HG03066 (cell line): ENCODE data around the gene ELP5.

Source experiments
- ATAC-seq: cut with Tn5 transposase; IDR thresholded peaks from one replicate; pipeline ENCODE4 v1.9.1; 2021; ENCODE audit warnings: low read depth; ENCODE audit not compliant: unreplicated experiment

The ELP5 gene

GRCh38 chr17:7251661-7252175 lies 297 bp upstream of the ELP5 start, which contains the start of gene CTDNEP1:
CTDNEP1 (minus strand) TSS chr17:7251734; CDS start chr17:7251296, 438 bp downstream.
- ATAC-seq = peak; percentile 87

DNA sequence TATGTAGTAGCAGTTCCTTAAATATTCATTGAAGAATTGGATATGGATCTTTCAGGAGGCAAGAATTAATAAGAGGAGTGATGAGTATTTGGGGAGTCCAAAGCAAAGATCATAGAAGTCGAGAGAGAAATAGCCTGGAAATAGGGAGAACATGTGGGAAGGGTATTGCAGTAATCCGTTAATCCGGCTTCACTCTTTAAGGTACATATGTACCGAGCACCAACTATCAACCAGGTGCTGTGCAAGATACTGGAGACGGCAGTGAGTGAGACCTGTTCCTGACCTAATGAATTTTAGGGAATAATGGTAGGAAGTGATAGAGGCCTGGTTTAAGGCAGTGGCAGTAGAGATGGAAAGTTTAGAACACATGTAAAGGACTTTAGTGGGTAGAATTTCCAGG lies 1.1 kb downstream of the ELP5 start:
- no peak for ATAC-seq

DNA sequence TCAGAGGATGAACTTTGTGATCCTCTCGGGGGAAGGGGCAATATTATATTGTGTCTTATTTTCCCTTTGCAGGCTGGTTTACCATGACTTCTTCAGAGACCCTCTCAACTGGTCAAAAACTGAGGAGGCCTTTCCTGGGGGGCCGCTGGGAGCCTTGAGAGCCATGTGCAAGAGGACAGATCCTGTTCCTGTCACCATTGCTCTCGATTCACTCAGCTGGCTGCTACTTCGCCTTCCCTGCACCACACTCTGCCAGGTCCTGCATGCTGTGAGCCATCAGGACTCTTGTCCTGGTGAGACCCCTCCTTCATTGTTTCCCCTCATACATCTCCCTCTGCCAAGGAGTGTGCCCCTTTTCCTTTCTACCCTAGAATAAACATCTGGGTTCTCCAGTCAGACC lies 2.5 kb downstream of the ELP5 start:
- no peak for ATAC-seq

GRCh38 chr17:7256766-7257456 lies 4.9 kb downstream of the ELP5 start:
- no peak for ATAC-seq

DNA sequence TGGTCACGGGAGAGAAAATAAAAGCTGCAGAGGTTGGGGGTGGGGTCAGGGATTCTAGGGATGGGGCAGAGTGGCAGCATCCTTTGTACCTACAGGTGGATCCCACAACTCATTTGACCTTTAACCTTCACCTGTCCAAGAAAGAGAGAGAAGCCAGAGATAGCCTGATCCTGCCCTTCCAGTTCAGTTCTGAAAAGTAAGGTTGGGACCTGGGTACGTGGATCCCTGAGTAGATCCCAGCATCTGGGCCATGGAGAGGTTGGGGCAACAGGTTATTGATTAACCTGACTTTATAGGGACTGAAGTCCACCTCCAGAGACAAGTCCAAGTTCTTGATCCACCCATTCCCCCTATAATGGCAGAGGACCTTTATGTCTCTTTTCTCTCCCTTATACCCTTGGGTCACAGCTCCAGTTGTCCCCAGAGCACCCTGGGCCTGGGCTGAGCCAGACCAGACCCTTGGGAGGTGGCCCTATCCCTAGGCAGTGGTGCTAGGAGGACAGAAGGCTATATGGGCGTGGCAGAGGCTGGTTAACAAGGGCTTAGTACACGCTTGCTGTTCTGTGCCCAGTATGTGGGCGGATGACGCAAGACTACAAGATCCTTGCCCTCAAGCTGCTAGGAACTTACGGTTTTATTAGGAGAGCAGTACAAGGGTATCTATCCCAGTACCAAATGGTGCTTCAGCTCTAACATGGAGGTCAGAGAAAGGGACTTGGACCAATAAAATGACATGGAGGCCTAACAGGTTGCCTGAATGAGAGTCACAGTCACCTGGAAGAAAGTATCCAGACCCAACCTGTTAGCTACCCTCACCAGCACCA lies 6.9 kb downstream of the ELP5 start:
- no peak for ATAC-seq

DNA sequence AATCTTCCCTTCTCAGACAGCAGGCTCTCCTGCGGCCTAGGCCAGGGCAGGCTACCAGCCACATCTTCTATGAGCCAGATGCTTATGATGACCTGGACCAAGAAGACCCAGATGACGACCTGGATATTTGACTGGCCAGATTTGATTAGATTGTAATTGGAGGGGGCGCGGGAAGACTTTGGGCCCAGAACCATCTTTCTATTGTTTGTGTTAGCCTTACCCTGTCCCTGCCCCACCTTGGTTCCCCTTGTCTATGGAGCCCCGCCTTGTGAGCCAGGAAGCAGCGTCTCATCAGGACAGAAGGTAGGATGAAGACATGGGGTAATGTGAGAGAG lies 7.5 kb downstream of the ELP5 start:
- no peak for ATAC-seq

DNA sequence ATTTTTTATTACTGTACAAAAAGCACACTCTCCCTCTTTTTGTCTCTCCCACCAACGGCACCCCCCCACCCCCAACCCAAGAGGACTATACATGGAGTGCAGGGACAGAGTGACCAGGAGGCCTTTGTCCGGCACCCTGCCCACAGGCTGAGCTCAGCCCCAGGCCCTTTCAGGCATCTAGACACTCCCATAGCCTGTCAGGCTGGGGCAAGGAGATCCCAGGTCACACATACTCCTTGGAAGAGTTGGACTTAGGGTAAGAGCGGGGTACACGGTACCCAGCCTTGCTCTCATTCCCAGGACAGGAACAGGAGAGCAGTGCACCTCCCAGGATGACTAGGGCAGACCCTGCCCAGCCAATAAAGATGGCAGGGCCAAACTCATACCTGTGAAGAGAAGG lies 8.1 kb downstream of the ELP5 start:
- ATAC-seq = no peak

DNA sequence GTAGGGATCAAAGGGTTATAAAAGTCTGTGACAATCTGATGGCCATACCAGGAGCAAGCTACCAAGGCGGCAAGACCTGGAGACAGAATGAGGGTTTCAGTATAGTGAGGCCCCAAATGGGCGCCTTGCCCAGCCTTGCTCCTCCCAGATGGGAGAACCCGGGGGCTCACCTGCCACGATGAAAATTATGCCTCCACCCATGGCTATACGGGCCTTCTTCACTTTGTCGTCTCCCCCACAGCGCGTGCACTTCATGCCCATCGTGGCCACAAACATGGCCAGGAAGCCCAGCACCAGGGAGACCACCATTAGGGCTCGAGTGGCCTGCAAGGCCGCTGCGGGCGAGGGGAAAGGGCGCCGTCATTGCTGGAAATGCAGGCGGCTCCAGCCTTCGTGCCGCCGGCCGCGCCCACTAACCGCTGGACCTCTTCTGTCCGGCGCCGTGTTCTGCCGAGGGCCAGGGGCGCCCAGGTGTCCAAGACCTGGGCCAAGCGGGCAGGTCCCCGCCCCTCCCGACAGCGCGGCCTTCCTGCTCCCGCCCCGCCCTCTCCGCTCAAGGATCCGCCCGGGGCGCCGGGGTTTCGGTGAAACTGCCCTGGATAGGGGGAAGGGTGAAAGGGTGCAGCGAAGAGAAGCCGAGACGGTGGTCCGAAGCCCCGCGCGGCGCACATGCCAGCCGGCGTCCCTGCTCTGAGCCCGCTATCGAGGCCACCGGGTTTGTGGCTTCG lies 8.8 kb downstream of the ELP5 start:
- ATAC-seq = no peak

DNA sequence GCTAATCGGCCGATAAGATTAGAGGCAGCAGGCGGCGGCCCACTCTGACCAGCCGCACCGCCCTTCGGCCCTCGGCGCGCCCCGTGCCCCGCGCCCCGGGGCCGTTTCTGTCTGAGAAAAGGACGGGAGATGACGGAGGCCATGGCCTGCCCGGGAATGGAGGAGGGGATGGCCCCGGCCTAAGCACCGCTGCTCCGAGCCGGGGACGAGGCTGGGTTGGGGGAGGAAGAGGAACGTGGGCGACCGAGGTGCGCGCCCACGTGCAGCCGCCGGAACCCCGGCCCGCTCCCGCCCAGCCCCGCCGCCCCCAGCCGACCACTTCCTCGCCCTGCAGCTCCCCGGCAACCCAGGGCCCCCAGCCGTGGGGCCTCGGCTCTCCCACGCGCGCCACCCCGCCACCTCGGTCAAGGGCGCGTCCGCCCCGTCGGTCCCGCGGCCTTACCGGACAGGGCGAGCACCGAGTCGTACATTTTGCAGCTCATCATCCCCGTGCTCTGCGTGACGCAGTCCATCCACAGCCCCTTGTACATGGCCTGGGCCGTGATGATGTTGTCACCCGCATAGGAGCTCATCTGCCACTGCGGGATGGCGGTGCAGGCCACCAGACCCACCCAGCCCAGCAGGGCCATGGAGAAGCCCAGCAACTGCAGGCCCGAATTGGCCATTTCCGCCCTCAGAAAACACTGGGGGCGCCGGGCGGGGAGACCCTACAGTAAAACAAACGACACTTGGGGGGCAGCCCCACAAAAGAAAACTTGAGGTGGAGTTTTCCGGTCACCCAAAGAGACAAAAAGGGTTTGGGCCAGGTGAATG lies 9.6 kb downstream of the ELP5 start:
- ATAC-seq = no peak

DNA sequence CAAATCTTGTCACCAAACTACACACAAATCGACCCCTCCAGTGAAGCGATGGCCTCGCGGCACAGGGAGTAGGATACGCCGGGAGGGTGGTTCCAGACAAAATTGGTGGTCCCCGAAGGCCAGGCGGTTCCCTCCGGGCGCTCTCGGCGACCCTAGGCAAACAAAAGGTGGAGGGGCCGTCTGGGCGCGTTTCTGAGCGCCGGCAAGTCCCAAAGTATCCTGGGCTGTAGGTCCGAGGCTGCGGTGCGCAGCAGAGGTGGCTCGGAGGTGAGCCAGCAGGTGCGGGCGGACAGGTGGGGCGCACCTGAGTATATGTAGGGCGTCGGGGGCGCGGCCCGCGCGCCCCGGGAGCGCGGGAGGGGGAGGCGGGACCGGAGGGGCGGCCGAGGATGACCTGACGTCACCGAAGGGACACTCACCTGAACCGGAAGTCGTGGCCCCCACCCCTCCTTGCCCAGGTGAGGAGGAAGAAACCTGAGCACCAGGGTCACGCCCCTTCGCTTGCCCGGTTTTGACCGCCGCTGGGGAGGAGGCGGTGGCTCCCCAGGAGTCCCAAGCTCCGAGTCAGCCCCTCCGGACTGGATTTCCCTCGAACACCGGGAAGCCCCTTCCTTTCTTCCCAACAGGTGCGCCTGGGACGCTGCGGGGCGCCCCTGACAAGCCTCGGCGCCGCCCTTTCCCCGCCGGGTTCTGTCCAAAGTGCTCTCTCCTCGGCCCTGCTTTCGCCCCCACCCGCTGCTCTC lies 10.3 kb downstream of the ELP5 start, which contains the start of gene CLDN7:
Gene CLDN7, minus strand, starts transcription at position 287 of the 743 bp plus-strand sequence. CDS start 435 bp downstream, outside the sequence.
- no peak for ATAC-seq

DNA sequence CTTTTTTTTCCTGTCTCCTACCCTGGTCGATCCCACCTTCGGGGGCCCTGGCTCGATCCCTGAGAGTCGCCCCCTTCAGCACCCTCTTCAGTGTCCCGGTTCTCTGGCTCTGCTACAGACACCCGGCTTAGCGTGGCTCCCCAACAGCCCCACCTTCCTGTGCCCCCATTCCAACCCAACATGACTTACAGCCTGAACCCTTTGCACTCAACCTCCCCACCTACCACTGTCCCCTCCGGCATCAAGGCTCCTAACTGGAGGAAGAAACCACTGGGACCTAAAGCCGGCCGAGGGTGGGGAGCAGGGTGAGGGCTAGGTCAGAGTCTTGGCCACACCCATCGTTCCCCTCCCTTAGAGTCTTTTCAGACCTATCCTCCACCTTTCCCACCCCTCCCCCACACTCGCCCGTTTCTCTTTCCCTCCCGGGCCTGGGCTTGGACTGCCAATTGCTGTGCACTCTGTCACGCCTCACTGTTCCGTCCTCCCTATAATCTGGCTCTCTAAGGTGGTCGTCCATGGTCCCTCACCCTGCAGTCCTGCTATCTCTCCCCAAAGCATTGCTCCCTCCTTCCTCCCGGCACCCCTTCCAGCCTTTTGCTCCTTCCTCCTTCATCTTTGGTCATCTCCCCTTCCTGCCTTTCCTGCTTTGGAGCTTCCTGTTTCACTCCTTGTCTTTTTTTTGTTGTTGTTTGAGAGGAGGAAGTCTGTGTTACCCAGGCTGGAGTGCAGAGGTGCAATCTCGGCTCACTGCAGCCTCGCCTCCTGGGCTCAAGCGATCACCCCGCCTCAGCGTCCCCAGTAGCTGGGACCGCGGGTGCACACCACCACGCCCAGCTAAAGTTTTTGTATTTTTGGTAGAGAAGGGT lies 11.2 kb downstream of the ELP5 start:
- no peak for ATAC-seq

GRCh38 chr17:7263801-7264078 lies 11.7 kb downstream of the ELP5 start:
- ATAC-seq = no peak

DNA sequence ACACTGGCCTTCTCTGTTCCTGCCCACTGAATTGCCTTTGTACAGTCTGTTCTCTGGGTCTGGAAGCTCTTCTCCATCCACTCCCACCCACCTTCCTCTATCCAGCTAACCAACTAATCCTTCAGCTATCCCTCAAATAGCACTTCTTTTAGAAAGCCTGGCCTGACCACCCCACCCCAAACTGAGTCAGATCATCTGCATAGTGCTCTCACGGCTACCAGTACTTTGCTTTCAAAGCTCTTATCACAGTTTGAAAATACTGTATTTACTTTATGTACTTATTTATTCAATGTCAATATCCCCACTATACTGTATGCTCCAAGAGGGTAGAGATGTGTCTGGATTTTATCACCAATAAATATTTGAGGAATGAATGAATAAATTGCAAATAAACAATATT lies 14.8 kb downstream of the ELP5 start:
- no peak for ATAC-seq

DNA sequence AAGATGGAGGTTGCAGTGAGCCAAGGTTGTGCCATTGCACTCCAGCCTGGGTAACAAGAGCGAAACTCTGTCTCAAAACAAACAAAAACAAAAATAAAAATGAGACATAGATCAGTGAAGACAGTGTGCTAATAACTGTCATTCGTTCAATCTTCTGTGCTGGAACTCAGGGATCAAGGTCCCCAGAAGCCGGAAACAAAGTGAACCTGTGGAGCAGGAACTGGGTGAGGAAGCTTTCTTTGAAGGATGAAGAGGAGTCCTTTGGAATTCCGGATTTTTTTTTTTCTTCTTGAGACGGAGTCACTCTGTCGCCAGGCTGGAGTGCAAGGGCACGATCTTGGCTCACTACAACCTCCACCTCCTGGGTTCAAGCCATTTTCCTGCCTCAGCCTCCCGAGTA lies 27.4 kb downstream of the ELP5 start:
- ATAC-seq = no peak

DNA sequence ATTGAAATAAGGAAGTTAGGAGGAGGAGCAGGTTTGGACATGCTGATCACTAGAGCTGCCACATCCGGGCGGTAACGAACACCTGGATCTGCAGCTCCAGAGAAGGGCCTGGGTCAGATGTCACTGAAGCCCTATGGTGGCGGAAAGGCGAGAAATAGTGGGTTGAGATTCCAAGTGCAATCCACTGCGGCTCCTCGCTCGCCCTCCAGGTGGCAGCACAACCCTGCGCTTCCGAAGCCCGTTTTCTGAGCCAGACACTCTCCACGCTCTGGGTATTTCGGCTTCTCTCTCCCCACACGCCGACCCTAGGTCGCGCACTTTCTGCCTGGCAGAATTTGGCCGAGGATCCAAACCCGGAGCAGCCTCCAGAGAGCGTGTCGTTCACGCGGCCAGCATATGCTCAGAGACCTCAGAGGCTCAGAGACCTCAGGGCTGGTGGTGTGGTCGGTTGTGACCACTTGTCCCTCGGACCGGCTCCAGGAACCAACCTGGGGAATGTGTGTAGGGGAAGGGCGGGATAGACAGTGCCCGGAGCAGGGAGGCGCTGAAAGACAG lies 28.6 kb downstream of the ELP5 start:
- ATAC-seq = peak; percentile 59

- no peak for ATAC-seq
Measured at GRCh38 chr17:7281074-7281952, 29.3 kb downstream of the ELP5 start, which contains the start of gene SLC2A4. SLC2A4 (plus strand) TSS chr17:7281718; CDS start chr17:7281935, 217 bp downstream.

GRCh38 chr17:7281953-7282751 lies 30.1 kb downstream of the ELP5 start:
- ATAC-seq = no peak
